ENCODE data around the gene OR2M4.

Gene OR2M4

GRCh38 chr1:248196965-248197364, 34.3 kb upstream of the OR2M4 start, which contains the start of gene OR2M3:
Gene OR2M3 (plus strand): TSS chr1:248197265. CDS start chr1:248203068, 5,803 bp downstream.
- Histone ChIP-seq H3K27ac (ENCODE audit: poor library complexity, severe bottlenecking) (no peak within 1 kb of the TSS), H3K36me3 (ENCODE audit: low read depth) (no peaks in the 10 kb centered on the region), H3K4me1 (ENCODE audit: insufficient read depth, poor library complexity, severe bottlenecking) (no peaks in the 10 kb centered on the region), H3K27me3 (ENCODE audit: insufficient read depth, poor library complexity, severe bottlenecking) (no peaks in the 10 kb centered on the region), H3K9me3 (ENCODE audit: severe bottlenecking) (no peaks in the 10 kb centered on the region), H3K4me3 (ENCODE audit: severe bottlenecking) (no peak within 1 kb of the TSS)
- DNase-seq (ENCODE audit: low spot score): no peak
- TF ChIP-seq CTCF (IDR thresholded peaks at IDR 0.05; ENCODE audit: poor library complexity, severe bottlenecking): no peak
- ATAC-seq (ENCODE audit: low read depth): no peak

GRCh38 chr1:248215880-248216279, 15.3 kb upstream of the OR2M4 start:
- Histone ChIP-seq H3K36me3 (ENCODE audit: low read depth) (no peaks in the 10 kb centered on the region), H3K9me3 (ENCODE audit: severe bottlenecking) (no peaks in the 10 kb centered on the region), H3K4me3 (ENCODE audit: severe bottlenecking) (no peak overlapping the region), H3K27me3 (ENCODE audit: insufficient read depth, poor library complexity, severe bottlenecking) (no peaks in the 10 kb centered on the region), H3K27ac (ENCODE audit: poor library complexity, severe bottlenecking) (no peak overlapping the region), H3K4me1 (ENCODE audit: insufficient read depth, poor library complexity, severe bottlenecking) (no peaks in the 10 kb centered on the region)
- no peak for ATAC-seq (ENCODE audit: low read depth)
- DNase-seq (ENCODE audit: low spot score): no peak
- no peak for TF ChIP-seq CTCF (IDR thresholded peaks at IDR 0.05; ENCODE audit: poor library complexity, severe bottlenecking)

GRCh38 chr1:248225537-248225936, 5.7 kb upstream of the OR2M4 start:
- no peak for ATAC-seq (ENCODE audit: low read depth)
- Histone ChIP-seq H3K4me3 (ENCODE audit: severe bottlenecking) (no peak overlapping the region), H3K9me3 (ENCODE audit: severe bottlenecking) (no peaks in the 10 kb centered on the region), H3K36me3 (ENCODE audit: low read depth) (no peaks in the 10 kb centered on the region), H3K27me3 (ENCODE audit: insufficient read depth, poor library complexity, severe bottlenecking) (no peaks in the 10 kb centered on the region), H3K27ac (ENCODE audit: poor library complexity, severe bottlenecking) (no peak overlapping the region), H3K4me1 (ENCODE audit: insufficient read depth, poor library complexity, severe bottlenecking) (no peaks in the 10 kb centered on the region)
- no peak for DNase-seq (ENCODE audit: low spot score)
- no peak for TF ChIP-seq CTCF (IDR thresholded peaks at IDR 0.05; ENCODE audit: poor library complexity, severe bottlenecking)

GRCh38 chr1:248229360-248229908, 1.8 kb upstream of the OR2M4 start:
- no peak for ATAC-seq (ENCODE audit: low read depth)
- H3K27me3 ChIP-seq (ENCODE audit: insufficient read depth, poor library complexity, severe bottlenecking): no peaks in the 10 kb centered on the region
- no peaks in the 10 kb centered on the region for H3K9me3 ChIP-seq (ENCODE audit: severe bottlenecking)
- no peaks in the 10 kb centered on the region for H3K36me3 ChIP-seq (ENCODE audit: low read depth)
- TF ChIP-seq CTCF (IDR thresholded peaks at IDR 0.05; ENCODE audit: poor library complexity, severe bottlenecking): no peak
- H3K4me3 ChIP-seq (ENCODE audit: severe bottlenecking): no peak overlapping the region
- no peaks in the 10 kb centered on the region for H3K4me1 ChIP-seq (ENCODE audit: insufficient read depth, poor library complexity, severe bottlenecking)
- DNase-seq (ENCODE audit: low spot score): no peak
- H3K27ac ChIP-seq (ENCODE audit: poor library complexity, severe bottlenecking): no peak overlapping the region

GRCh38 chr1:248239478-248239877, 8.3 kb downstream of the OR2M4 start:
- H3K4me1 ChIP-seq (ENCODE audit: insufficient read depth, poor library complexity, severe bottlenecking): no peaks in the 10 kb centered on the region
- DNase-seq (ENCODE audit: low spot score) (no peak), ATAC-seq (ENCODE audit: low read depth) (no peak)
- H3K27me3 ChIP-seq (ENCODE audit: insufficient read depth, poor library complexity, severe bottlenecking): no peaks in the 10 kb centered on the region
- no peak overlapping the region for H3K27ac ChIP-seq (ENCODE audit: poor library complexity, severe bottlenecking)
- no peak overlapping the region for H3K4me3 ChIP-seq (ENCODE audit: severe bottlenecking)
- H3K9me3 ChIP-seq (ENCODE audit: severe bottlenecking): no peaks in the 10 kb centered on the region
- no peak for TF ChIP-seq CTCF (IDR thresholded peaks at IDR 0.05; ENCODE audit: poor library complexity, severe bottlenecking)
- H3K36me3 ChIP-seq (ENCODE audit: low read depth): no peaks in the 10 kb centered on the region

All from RWPE2 (cell line).